Hematopoietic multipotent progenitor cell treated with erythropoietin and hydrocortisone succinate and interleukin-3 and kit ligand, for 6 days (in vitro differentiated cells): ENCODE data around the gene HSBP1L1.
A peak's percentile ranks its signal among the peaks of the same experiment; 100 is the strongest.
"Not testable (repeated sequence)": the region's sequence is repeated elsewhere in the genome, so short reads cannot be mapped to it uniquely, and the experiment has no call there.

Experiments used
- DNase-seq: peaks from one replicate; pipeline ENCODE4 v3.0.0-alpha.2; 2015

Gene HSBP1L1

GRCh38 chr18:79987566-79987965, 23.1 kb downstream of the HSBP1L1 start:
- DNase-seq: peak; percentile 28

- peak; percentile 73 for DNase-seq
Observed at GRCh38 chr18:79988071-79988450, 23.6 kb downstream of the HSBP1L1 start.

- peak; percentile 92 for DNase-seq
Observed at GRCh38 chr18:79988451-79989194, 24.2 kb downstream of the HSBP1L1 start, which contains the start of gene TXNL4A. Gene TXNL4A, minus strand, starts transcription at chr18:79988563. Its CDS starts 171 bp downstream, at chr18:79988392.

- no peak for DNase-seq
Observed at GRCh38 chr18:79989195-79989497, 24.7 kb downstream of the HSBP1L1 start.

GRCh38 chr18:79991494-79991893, 27.1 kb downstream of the HSBP1L1 start:
- DNase-seq: no peak

- DNase-seq: not testable (repeated sequence)
Observed at GRCh38 chr18:79999701-80000100, 35.3 kb downstream of the HSBP1L1 start.

GRCh38 chr18:80000877-80001276, 36.4 kb downstream of the HSBP1L1 start:
- no peak for DNase-seq

GRCh38 chr18:80002468-80002867, 38.0 kb downstream of the HSBP1L1 start:
- no peak for DNase-seq

GRCh38 chr18:80004600-80005342, 40.3 kb downstream of the HSBP1L1 start:
- no peak for DNase-seq

- no peak for DNase-seq
Observed at GRCh38 chr18:80006724-80007123, 42.3 kb downstream of the HSBP1L1 start.

GRCh38 chr18:80009661-80010550, 45.5 kb downstream of the HSBP1L1 start:
- no peak for DNase-seq

GRCh38 chr18:80010551-80010906, 46.1 kb downstream of the HSBP1L1 start:
- DNase-seq: no peak

GRCh38 chr18:80011496-80012137, 47.2 kb downstream of the HSBP1L1 start:
- DNase-seq: not testable (repeated sequence)

- no peak for DNase-seq
Observed at GRCh38 chr18:80012714-80013113, 48.3 kb downstream of the HSBP1L1 start.
